GM23338 (cell line): ENCODE results near the gene DCAF7. TPM values are rescaled to one million over a fixed set of nuclear protein-coding genes. Genes with fewer than 3 reads are reported as not detected.

Source experiments
- ATAC-seq: fragments of 200-7000 bp; cut with Tn5 transposase; 3 replicates; pipeline ENCODE4 v1.9.1; 2020
- DNase-seq: peaks from one replicate; pipeline ENCODE4 v3.0.0-alpha.2; 2015; ENCODE audit warnings: low spot score
- H2AFZ ChIP-seq: fragments of 200-600 bp; sonication (generic); 2 replicates; pipeline ENCODE4 v1.8.0; 2016; ENCODE audit warnings: antibody characterized with exemption, mild to moderate bottlenecking, moderate library complexity
- H3F3A ChIP-seq: fragments of 200-600 bp; sonication (generic); replicated peaks from 2 replicates; pipeline ENCODE4 v1.8.0; 2017; ENCODE audit warnings: antibody characterized with exemption, mixed run types, low read depth
- H3K27ac ChIP-seq: fragments of 200-600 bp; sonication (generic); 2 replicates; pipeline ENCODE4 v1.6.1; 2016; ENCODE audit warnings: low read depth
- H3K27me3 ChIP-seq: fragments of 200-600 bp; sonication (generic); 2 replicates; pipeline ENCODE4 v1.8.0; 2016; ENCODE audit warnings: mild to moderate bottlenecking, mixed run types, moderate library complexity; ENCODE audit not compliant: insufficient read depth
- H3K36me3 ChIP-seq: fragments of 200-600 bp; sonication (generic); 2 replicates; pipeline ENCODE4 v1.8.0; 2016; ENCODE audit warnings: mild to moderate bottlenecking; ENCODE audit not compliant: insufficient read depth
- H3K4me1 ChIP-seq: fragments of 200-600 bp; sonication (generic); 2 replicates; pipeline ENCODE4 v1.8.0; 2016; ENCODE audit warnings: mild to moderate bottlenecking, moderate library complexity; ENCODE audit not compliant: insufficient read depth
- H3K4me2 ChIP-seq: fragments of 200-600 bp; sonication (generic); 2 replicates; pipeline ENCODE4 v1.7.1; 2017; ENCODE audit warnings: mixed run types
- H3K4me3 ChIP-seq: fragments of 200-600 bp; sonication (generic); 2 replicates; pipeline ENCODE4 v1.6.1; 2016; ENCODE audit warnings: mixed run types
- H3K79me2 ChIP-seq: fragments of 200-600 bp; sonication (generic); replicated peaks from 2 replicates; pipeline ENCODE4 v1.8.0; 2017; ENCODE audit warnings: mild to moderate bottlenecking; ENCODE audit not compliant: insufficient read depth
- H3K9me2 ChIP-seq: fragments of 200-600 bp; sonication (generic); 2 replicates; pipeline ENCODE4 v1.8.0; 2017; ENCODE audit not compliant: insufficient read depth
- H4K20me1 ChIP-seq: fragments of 200-600 bp; sonication (generic); replicated peaks from 2 replicates; pipeline ENCODE4 v1.8.0; 2017; ENCODE audit warnings: mild to moderate bottlenecking; ENCODE audit not compliant: insufficient read depth
- H3K27ac Mint-ChIP-seq: 2 replicates; pipeline ENCODE4 v1.8.0; 2020; ENCODE audit warnings: inconsistent platforms, mild to moderate bottlenecking, moderate library complexity, mixed read lengths
- H3K27me3 Mint-ChIP-seq: 3 replicates; pipeline ENCODE4 v1.8.0; 2022; ENCODE audit warnings: low read depth, mild to moderate bottlenecking, moderate library complexity, mixed read lengths, inconsistent platforms; ENCODE audit not compliant: insufficient read depth, poor library complexity
- H3K36me3 Mint-ChIP-seq: 3 replicates; pipeline ENCODE4 v1.8.0; 2021; ENCODE audit warnings: low read depth, mild to moderate bottlenecking, inconsistent platforms, moderate library complexity, mixed read lengths
- H3K4me1 Mint-ChIP-seq: 3 replicates; pipeline ENCODE4 v1.8.0; 2020; ENCODE audit warnings: mild to moderate bottlenecking, inconsistent platforms, mixed read lengths
- H3K4me3 Mint-ChIP-seq: 3 replicates; pipeline ENCODE4 v1.8.0; 2021; ENCODE audit warnings: moderate library complexity, mild to moderate bottlenecking, inconsistent platforms, mixed read lengths
- H3K9me3 Mint-ChIP-seq: 3 replicates; pipeline ENCODE4 v1.8.0; 2020; ENCODE audit warnings: moderate library complexity, mild to moderate bottlenecking, inconsistent platforms, mixed read lengths
- CREB1 ChIP-seq: fragments of 250-450 bp; sonication (Bioruptor Pico); IDR thresholded peaks from 2 replicates; pipeline ENCODE4 v1.5.0; 2020; ENCODE audit warnings: low read depth, mild to moderate bottlenecking, moderate library complexity
- CTCF ChIP-seq, 2 experiments: fragments of 200-600 bp in 1 of 2; sonication (generic) in 1 of 2; conservative IDR thresholded peaks; 2 replicates each; pipeline versions ENCODE4 v1.5.1 to v1.6.1; 2016 to 2017; ENCODE audit warnings: antibody characterized with exemption in 2 of 2, low read depth in 2 of 2, mild to moderate bottlenecking in 2 of 2, moderate library complexity in 1 of 2
- EZH2 ChIP-seq: fragments of 200-600 bp; sonication (generic); IDR thresholded peaks from one replicate; pipeline ENCODE4 v1.8.0; 2017; ENCODE audit warnings: antibody characterized with exemption, mild to moderate bottlenecking, low read depth; ENCODE audit not compliant: unreplicated experiment
- EZH2phosphoT487 ChIP-seq: fragments of 200-600 bp; sonication (generic); IDR thresholded peaks from one replicate; pipeline ENCODE4 v1.8.1; 2018; ENCODE audit warnings: antibody characterized with exemption; ENCODE audit not compliant: unreplicated experiment
- JUNB ChIP-seq: IDR thresholded peaks from one replicate; pipeline ENCODE4 v1.6.1; 2016; ENCODE audit warnings: antibody characterized with exemption; ENCODE audit not compliant: unreplicated experiment
- NANOG ChIP-seq: IDR thresholded peaks from 2 replicates; pipeline ENCODE4 v1.6.1; 2016; ENCODE audit warnings: antibody characterized with exemption, borderline replicate concordance
- STAT1 ChIP-seq: IDR thresholded peaks from one replicate; pipeline ENCODE4 v1.6.1; 2016; ENCODE audit warnings: antibody characterized with exemption; ENCODE audit not compliant: unreplicated experiment
- ZNF114 ChIP-seq: fragments of 250-450 bp; sonication (Bioruptor Pico); IDR thresholded peaks from 2 replicates; pipeline ENCODE4 v1.5.0; 2020; ENCODE audit warnings: mild to moderate bottlenecking, moderate library complexity
- ZNF462 ChIP-seq: fragments of 250-450 bp; sonication (Bioruptor Pico); IDR thresholded peaks from 2 replicates; pipeline ENCODE4 v1.5.0; 2020; ENCODE audit warnings: mild to moderate bottlenecking, moderate library complexity
- polyA plus RNA-seq: library from polyadenylated mRNA; unstranded; fragments of >200 nt; fragmentation: Nextera tagmentation; extraction: Ambion mirVana; gene quantifications from 2 replicates; pipeline ENCODE4 v1.2.1, GENCODE V29; 2016
- total RNA-seq: library from RNA; depleted of rRNA; stranded (reverse); fragments of >200 nt; shearing (Covaris generic); gene quantifications from 2 replicates; pipeline ENCODE4 v1.2.3, GENCODE V29; 2014

The DCAF7 gene
- total and polyA plus RNA-seq, 2 experiments from 2014 or later, result 31.3 to 60.1 TPM

- H4K20me1 ChIP-seq, result no peaks in the 10 kb centered on the region
- no peak overlapping the region for H3K4me3 ChIP-seq
- H2AFZ ChIP-seq, result no peak overlapping the region
- H3K4me1 ChIP-seq, result peaks cover 7% of the 10 kb centered on the region; the same call in 1 of the 2 replicates
- Mint-ChIP-seq H3K27me3 (peaks cover 24% of the 10 kb centered on the region), H3K9me3 (no peaks in the 10 kb centered on the region), H3K27ac (no peak overlapping the region), H3K36me3 (no peaks in the 10 kb centered on the region; the same call in 1 of the 3 replicates), H3K4me1 (peaks cover 21% of the 10 kb centered on the region), H3K4me3 (peak overlapping the region; percentile 63; the same call in 1 of the 3 replicates)
- no peaks in the 10 kb centered on the region for H3K79me2 ChIP-seq
- no peaks in the 10 kb centered on the region for H3F3A ChIP-seq
- H3K4me2 ChIP-seq, result no peak overlapping the region
- TF ChIP-seq ZNF462 (CRISPR knock-in tag) (no peak), NANOG (no peak)
- peaks cover 28% of the 10 kb centered on the region for H3K27me3 ChIP-seq
- H3K9me2 ChIP-seq, result no peaks in the 10 kb centered on the region
- no peak for ATAC-seq
- no peak for DNase-seq
- H3K36me3 ChIP-seq, result no peaks in the 10 kb centered on the region
- H3K27ac ChIP-seq, result no peak overlapping the region
These were observed 13.3 kb upstream of the DCAF7 start for GRCh38 chr17:63537001-63537400.

GRCh38 chr17:63537991-63538692 lies 12.1 kb upstream of the DCAF7 start:
- Histone ChIP-seq H3K9me2 (no peaks in the 10 kb centered on the region), H3K4me2 (peak overlapping the region; percentile 90), H3K27ac (no peak overlapping the region), H3K36me3 (no peaks in the 10 kb centered on the region), H3F3A (no peaks in the 10 kb centered on the region), H3K4me3 (peak overlapping the region; percentile 62), H2AFZ (peak overlapping the region; percentile 96), H3K27me3 (peaks cover 28% of the 10 kb centered on the region), H4K20me1 (no peaks in the 10 kb centered on the region), H3K79me2 (no peaks in the 10 kb centered on the region), H3K4me1 (peaks cover 7% of the 10 kb centered on the region; the same call in 1 of the 2 replicates)
- no peaks in the 10 kb centered on the region; the same call in 1 of the 3 replicates for H3K36me3 Mint-ChIP-seq
- no peak overlapping the region for H3K27ac Mint-ChIP-seq
- DNase-seq, result peak; percentile 67
- peaks cover 24% of the 10 kb centered on the region for H3K27me3 Mint-ChIP-seq
- peak; percentile 86 for ATAC-seq
- H3K4me1 Mint-ChIP-seq, result peaks cover 19% of the 10 kb centered on the region
- no peaks in the 10 kb centered on the region for H3K9me3 Mint-ChIP-seq
- H3K4me3 Mint-ChIP-seq, result peak overlapping the region; percentile 69
- no peak for TF ChIP-seq CREB1 (CRISPR knock-in tag)
- TF ChIP-seq ZNF114, result no peak
- TF ChIP-seq EZH2, result no peak
- TF ChIP-seq EZH2phosphoT487, result no peak
- TF ChIP-seq CTCF (conservative IDR thresholded peaks at IDR 0.05; ENCODE audit: low read depth in 2 of 2), result no peak
- no peak for TF ChIP-seq STAT1
- TF ChIP-seq JUNB, result no peak
- TF ChIP-seq NANOG, result no peak
